ENCODE measurements around the gene CNOT2. TPM values are rescaled to one million over a fixed set of nuclear protein-coding genes. Genes with fewer than 3 reads are reported as not detected.

The CNOT2 gene
- total RNA-seq, 1 experiment from 2014 or later, result 49.3 TPM

- Histone ChIP-seq H3K36me3 (ENCODE audit: control insufficient read depth, insufficient read depth, low read length) (no peaks in the 10 kb centered on the region), H3K4me3 (ENCODE audit: low read depth in 2 of 2, low read length in 2 of 2) (no peak overlapping the region), H3K27ac (ENCODE audit: low read length) (no peak overlapping the region), H3K9me3 (ENCODE audit: control insufficient read depth, insufficient read depth, low read depth, low read length) (no peaks in the 10 kb centered on the region), H3K27me3 (ENCODE audit: control insufficient read depth, insufficient read depth, low read length) (no peaks in the 10 kb centered on the region), H3K4me1 (ENCODE audit: control insufficient read depth, insufficient read depth, low read length) (peaks cover 18% of the 10 kb centered on the region)
- intact Hi-C loops (cut with micrococcal nuclease; ENCODE audit: unreplicated experiment), result no loop called here
- TF ChIP-seq REST (IDR thresholded peaks at IDR 0.05; ENCODE audit: insufficient read depth in 1 of 2, low read depth in 2 of 2, low read length in 1 of 2), result no peak
- no peak for TF ChIP-seq POLR2AphosphoS5 (IDR thresholded peaks at IDR 0.05; ENCODE audit: low read depth, low read length)
- TF ChIP-seq TCF7L2 (IDR thresholded peaks at IDR 0.05; ENCODE audit: low read depth, low read length), result no peak
- TF ChIP-seq CTCF (IDR thresholded peaks at IDR 0.05), result no peak
- no TSS peak for BruUV-seq (replicated peaks)
- ATAC-seq (no peak), DNase-seq (ENCODE audit: low read depth, low spot score) (no peak)
- ChIA-PET CTCF (no interaction called here), POLR2A (no interaction called here)
- in situ Hi-C loops (cut with HindIII; ENCODE audit: low pct_unique_long_range_greater_than_20kb, low sequenced_read_pairs), result no loop called here
Measured at GRCh38 chr12:70255311-70255710, 12.1 kb downstream of the CNOT2 start.

- CTCF ChIA-PET, result no interaction called here
- Histone ChIP-seq H3K9me3 (ENCODE audit: control insufficient read depth, insufficient read depth, low read depth, low read length) (no peaks in the 10 kb centered on the region), H3K36me3 (ENCODE audit: control insufficient read depth, insufficient read depth, low read length) (no peaks in the 10 kb centered on the region), H3K27me3 (ENCODE audit: control insufficient read depth, insufficient read depth, low read length) (no peaks in the 10 kb centered on the region), H3K4me1 (ENCODE audit: control insufficient read depth, insufficient read depth, low read length) (peaks cover 13% of the 10 kb centered on the region), H3K4me3 (ENCODE audit: low read depth in 2 of 2, low read length in 2 of 2) (no peak overlapping the region), H3K27ac (ENCODE audit: low read length) (no peak overlapping the region)
- TF ChIP-seq TCF7L2 (IDR thresholded peaks at IDR 0.05; ENCODE audit: low read depth, low read length), result no peak
- TF ChIP-seq CTCF (IDR thresholded peaks at IDR 0.05), result no peak
- TF ChIP-seq SIN3A (IDR thresholded peaks at IDR 0.05; ENCODE audit: borderline replicate concordance, insufficient read depth, low read depth, low read length), result no peak
- no peak for TF ChIP-seq REST (IDR thresholded peaks at IDR 0.05; ENCODE audit: insufficient read depth in 1 of 2, low read depth in 2 of 2, low read length in 1 of 2)
- TF ChIP-seq POLR2AphosphoS5 (IDR thresholded peaks at IDR 0.05; ENCODE audit: low read depth, low read length), result no peak
- TSS peak; percentile 5 for BruUV-seq (replicated peaks)
- in situ Hi-C loops (cut with HindIII; ENCODE audit: low pct_unique_long_range_greater_than_20kb, low sequenced_read_pairs), result no loop called here
- 0 out of 2 replicates have a peak, but pooled peaks have one; percentile 60 for ATAC-seq
- intact Hi-C loops (cut with micrococcal nuclease; ENCODE audit: unreplicated experiment), result no loop called here
- DNase-seq (ENCODE audit: low read depth, low spot score), result no peak
- POLR2A ChIA-PET, result no interaction called here
Measured at GRCh38 chr12:70258605-70259403, 15.6 kb downstream of the CNOT2 start.
